ENCODE measurements around the gene MYL9.

Gene MYL9

DNA sequence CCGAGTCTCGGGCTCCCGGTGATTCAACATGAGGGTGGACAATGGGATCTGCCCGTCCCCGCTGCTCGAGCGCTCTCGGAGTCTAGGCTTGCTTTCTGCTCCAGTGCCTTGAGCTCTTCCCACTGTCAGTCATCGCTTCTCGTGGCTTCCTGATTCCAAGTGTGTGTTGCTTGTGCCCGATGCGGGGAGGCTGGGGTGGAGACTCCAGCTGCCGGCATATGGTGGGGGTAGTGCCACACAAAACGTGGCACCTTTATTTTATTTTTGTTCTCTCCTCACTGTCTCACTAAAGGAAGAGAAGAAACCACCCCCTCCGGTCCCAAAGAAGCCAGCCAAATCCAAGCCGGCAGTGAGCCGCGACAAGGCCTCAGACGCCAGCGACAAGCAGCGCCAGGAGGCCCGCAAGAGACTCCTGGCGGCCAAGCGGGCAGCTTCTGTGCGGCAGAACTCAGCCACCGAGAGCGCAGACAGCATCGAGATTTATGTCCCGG is 14.8 kb upstream of the MYL9 start:
- DNase-seq (ENCODE audit: low read depth in 3 of 3), result no peak

DNA sequence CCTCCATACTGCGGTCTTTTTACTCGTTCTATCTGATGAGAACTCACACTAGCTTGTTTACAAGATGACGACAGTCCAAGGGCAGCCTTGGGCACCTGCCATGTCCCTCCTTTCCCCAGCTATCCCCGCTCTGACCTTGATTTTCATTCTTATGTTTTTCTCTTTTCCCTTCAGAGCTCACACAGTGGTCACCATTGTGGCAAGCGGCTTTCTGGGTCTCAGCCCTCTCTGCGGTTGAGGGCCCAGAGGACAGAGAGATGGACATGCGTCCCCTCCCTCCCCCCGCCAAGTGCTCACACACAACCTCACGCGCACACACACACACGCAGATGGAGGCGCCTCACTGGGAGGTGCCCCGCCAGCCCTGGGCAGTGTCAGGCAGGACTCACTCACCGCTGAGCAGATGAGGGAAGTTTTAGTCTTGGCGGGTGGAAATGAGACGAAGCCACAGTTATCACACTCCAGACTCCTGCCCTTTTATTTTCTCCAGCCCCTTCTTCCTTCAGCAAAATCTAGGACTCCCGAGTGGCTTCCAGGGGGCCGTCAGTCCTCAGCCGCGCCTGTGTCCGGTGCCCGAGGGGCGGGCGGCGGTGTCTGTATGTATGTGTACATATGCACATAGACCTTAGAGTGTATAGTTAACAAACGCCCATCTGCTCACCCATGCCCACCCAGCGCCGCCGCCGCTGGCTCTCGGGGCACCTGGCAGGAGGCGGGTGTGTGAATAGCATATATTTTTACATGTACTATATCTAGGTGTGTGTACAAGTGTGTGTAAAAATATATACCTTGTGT is 13.8 kb upstream of the MYL9 start:
- no peak for DNase-seq (ENCODE audit: low read depth in 3 of 3)

DNA sequence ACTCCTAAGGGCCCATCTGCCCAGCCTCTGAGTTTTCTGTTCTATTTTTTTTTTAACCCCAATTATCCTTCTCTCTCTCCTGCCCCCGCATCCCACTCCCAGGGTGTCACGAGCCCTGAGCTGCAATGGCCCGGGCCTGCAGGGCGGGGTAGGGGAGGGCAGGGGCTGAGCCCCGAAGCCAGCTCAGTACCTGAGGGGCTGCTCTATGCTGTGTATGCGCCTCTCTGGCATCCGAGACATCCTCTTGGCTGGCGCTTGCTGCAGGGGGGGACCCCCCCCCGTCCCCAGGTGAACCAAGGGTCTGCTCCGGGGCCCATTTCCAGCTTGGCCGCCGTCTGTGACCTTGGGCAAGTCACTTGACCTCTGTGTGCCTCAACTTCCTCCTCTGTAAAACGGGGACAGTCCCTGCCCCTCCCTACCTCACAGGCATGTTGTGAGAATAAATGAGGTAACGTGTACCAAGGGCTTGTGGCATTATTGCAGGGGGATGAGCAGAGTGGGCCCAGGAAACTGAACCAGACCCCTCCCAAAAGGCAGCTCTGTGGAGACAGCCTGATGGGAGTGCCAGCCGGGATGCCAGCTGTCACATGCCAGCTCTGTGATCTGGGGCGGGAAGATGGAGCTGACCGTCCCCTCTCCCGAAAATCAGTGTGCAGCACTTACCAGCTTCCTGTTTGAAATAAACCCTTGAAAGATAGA is 13.0 kb upstream of the MYL9 start:
- no peak for DNase-seq (ENCODE audit: low read depth in 3 of 3)

DNA sequence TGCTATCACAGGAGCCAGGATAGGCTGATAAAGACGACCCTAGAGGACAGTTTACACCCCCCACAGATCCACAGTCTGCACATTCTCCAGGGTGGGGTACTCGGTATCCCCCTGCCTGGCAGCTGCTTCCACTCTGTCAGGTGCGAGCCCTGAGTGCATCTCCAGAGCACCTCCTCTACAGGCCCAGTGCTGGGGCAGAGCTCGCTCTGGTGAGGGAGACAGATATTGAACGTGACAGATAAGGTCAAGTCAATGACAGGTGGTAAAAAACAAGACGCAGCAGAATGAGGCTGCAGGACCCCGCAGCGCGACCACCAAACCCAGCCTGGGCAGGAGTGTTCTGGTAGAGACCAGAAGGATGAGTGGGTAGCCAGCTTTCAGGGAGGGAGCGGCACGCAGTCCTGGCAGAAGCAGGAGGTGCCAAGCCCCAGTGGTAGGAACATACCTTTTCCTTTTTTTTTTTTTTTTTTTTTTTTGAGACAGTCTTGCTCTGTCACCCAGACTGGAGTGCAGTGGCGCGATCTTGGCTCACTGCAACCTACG is 12.4 kb upstream of the MYL9 start:
- DNase-seq (ENCODE audit: low read depth in 3 of 3), result no peak

DNA sequence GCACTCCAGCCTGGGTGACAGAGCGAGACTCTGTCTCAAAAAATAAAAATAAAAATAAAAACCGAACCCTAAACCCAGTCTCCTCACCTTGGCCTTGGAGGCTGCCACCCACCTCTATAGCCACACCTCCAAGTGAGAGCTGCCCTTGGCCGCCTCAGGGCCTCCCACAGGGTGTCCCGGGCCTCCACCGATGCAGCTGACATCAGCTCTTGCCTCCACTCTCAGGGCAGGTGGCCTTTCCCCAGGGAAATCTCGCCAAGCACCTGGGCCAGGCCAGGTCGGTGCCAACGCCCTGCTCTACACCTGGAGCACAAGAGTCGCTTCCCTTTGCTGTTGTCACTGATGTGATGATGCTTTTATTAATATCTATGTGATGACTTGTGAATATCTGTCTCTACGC is 8.9 kb upstream of the MYL9 start:
- DNase-seq (ENCODE audit: low read depth in 3 of 3), result no peak

DNA sequence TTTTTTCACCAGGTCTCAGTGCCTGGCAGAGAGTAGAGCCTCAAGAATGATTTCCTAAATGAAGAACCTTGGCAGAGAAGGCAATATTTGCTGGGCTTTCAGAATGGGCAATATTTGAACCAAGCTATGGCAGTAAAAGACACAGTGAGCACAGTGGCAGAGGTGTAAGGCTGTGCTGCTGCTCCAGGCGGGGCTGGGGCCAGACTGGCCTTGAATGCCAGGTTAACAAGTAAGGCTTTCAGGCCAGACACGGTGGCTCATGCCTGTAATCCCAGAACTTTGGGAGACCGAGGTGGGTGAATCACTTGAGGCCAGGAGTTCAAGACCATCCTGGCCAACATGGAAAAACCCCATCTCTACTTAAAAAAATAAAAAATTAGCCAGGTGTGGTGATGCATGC is 8.5 kb upstream of the MYL9 start:
- no peak for DNase-seq (ENCODE audit: low read depth in 3 of 3)

DNA sequence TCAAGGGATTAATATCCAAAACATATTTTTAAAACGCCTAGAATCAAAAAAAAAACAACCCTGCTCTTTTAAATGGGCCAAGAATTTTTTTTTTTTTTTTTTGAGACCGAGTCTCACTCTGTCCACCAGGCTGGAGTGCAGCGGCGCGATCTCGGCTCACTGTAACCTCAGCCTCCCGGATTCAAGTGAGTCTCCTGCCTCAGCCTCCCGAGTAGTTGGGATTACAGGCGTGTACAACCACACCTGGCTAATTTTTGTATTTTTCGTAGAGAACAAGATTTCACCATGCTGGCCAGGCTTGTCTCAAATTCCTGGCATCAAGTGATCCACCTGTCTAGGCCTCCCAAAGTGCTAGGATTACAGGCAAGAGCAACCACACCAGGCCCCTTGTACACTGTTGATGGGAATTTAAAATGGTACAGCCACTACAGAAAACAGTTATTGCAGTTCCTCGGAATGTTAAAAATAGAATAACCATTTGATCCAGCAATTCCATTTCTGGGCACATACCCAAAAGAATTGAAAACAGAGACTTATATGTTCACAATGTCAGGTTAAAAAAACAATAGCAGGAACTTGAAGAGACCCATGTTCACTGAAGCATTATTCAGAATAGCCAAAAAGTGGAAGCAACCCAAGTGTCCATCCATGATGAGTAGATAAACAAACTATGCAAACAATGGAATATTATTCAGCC is 3.1 kb upstream of the MYL9 start:
- DNase-seq (ENCODE audit: low read depth in 3 of 3), result no peak

DNA sequence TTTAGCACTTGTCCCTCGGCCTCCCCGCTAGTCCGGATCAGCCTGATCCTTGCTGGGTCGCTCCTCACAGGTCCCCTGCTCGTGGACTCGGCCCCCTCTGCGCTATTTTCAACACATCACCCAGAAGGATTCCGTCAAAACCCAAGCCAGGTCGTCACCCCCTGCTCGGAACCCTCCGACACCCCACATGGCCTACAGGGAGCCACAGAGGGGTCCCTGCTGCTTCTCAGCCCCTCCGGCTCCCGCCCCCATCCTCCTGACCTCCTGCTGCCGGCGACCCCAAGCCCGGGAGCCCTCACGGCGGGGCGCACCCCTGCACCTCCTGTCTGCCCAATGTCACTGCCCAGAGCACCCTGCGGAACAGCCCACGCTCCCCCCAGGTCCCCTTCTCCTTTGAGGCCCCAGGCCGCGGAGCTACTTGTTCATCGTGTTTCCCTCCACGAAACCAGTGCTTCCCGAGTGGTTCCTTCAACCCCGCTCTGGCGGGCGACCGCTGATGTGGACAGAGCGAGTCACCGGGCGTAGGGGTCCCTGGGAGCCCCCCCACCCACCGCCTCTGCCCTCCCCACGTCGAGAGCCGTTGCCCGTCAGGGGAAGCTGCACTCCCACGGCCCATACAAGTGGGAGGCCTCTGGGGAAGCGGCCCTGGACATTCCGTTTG is 638 bp upstream of the MYL9 start:
- no peak for DNase-seq (ENCODE audit: low read depth in 3 of 3)

DNA sequence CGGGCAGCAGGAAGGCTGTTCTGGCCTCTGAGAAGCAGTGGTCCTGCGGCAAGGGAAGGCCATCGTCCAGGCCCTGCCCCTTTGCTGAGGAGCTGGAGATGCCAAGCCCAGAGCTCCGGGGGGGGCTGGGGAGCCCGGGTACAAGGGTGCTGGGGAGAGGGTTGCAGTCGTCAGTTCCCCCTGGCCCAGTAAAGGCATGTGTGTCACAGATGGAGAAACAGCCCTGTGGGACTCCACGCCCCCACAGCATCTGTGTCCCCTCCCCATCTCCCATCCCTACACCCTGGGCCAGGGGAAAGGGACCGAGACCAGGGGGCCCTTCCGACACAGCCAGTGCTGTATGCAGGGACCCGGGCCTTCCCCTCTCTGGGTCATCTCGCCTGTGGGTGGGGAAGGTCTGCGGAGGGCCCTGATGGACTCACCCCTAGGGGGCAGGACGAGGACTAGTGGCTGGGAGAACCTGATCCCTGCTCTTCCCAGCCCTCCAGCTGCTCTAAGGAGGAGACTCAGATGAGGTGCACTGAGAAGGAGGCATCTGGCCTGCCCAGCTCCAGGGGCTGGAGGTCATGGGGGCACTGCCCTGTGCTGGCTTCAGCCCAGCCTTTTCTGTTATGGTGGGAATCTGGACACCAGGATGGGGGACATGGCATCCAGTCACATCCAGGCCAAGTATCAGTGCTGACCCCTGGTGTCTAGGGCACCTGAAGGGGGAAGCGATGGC is 609 bp downstream of the MYL9 start:
- DNase-seq (ENCODE audit: low read depth in 3 of 3), result no peak

DNA sequence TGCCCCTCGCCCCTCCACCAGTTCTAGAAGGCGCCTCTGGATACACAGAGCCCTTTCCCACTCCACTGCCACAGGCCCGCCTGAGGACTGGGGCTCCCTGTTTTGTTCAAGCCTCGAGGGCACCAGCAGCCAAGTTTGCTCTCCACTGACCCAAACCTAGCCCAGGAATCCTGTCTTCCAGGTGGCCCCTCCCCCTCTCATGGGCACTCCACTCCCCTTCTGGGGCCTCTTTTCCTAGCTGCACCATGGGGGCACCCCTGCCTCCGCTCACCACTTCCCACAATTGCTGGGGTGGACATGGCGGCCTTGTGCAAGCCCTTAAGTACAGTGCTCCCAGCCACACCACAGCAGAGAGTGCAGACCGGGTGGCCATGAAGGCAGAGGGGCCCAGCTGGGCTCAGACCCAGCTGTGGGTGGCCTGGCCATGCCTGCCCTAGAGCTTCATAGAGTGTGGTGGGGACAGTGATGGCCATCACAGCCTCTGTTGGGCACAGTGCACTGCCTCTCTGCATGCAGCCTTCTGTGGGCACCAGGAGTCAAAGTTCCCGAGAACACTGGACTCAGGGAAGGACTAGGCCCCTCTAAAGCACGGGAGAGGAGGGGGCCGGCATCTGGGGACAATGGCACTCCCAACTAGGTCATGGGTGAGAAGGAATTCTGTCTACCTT is 1.3 kb downstream of the MYL9 start:
- DNase-seq (ENCODE audit: low read depth in 3 of 3), result no peak

DNA sequence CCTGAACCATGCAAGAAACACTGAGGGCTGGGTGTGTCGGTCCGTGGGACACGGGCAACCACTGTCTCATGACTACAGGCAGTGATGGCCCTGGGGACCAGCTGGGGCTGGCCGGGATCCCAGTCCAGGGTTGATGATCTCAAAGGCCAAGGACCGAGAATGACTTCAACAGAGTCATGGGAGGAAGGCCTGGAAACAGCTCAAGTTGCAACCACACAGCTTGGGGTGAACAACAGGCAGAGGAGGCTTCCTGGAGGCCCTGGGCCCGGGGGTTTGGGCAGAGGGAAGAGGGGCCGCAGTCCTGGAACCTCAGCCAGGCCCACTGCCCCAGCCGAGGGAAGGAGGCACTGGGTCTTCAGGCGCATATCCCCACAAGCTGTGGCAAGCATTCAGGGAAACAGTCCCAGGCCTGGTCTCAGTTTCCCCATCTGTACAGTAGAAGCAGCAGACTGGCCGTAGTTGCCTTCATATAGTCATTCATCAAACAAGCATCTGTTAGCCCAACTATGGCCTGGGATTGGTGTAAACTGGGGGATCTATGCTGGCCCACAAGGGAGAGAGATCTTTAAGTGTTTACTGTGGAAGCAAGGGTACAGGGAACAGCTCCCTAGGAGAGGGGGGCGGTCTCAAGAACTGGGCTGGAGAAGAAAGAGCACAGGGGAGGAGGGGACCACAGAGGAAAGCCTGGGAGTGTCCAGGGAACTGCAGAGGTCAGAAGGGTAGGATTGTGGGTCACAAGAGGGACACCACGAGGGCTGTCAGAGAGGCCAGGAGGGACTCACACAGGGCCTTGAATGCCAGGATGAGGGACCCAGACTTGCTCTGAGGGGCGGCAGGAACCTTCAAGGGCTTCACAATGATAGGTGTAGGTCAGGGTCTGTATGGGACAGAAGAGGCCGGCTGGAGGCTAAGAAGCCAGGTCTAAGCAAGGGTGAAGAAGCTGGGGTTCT is 2.1 kb downstream of the MYL9 start:
- DNase-seq (ENCODE audit: low read depth in 3 of 3), result no peak

DNA sequence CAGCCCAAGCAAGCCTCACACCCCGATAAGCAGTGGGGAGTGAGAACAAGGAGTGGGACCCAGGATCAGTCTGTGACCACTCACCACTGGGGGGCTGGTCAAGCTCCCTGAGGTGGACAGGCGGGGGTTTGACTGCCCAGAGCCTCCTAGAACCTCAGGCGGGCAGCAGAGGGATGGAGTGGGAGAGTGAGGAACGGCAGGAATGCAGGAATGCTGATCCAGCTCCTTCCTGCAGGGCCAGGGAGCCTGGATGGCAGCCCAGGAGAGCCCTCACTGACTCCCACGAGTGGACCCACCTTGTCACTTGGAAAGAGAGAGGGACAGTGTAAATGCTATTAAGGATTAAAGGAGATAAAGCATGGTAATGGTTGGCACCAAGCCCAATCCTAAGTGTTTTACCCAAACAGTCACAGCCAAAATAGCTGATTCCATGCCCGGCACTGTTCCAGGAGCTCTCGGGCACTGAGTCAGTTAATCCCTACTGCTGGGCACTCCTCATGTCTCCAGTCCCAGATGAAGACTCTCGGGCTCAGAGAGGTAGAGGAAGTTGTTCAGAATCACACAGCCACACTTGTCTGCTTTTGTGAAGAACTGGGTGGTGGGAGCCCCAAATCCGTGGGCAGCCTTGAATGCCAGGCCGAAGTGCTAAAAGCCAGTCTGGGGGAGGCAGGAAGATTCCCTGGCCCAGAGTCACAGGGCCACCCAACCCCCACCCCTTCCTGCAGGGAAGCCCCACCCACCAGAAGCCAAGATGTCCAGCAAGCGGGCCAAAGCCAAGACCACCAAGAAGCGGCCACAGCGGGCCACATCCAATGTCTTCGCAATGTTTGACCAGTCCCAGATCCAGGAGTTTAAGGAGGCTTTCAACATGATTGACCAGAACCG is 3.1 kb downstream of the MYL9 start:
- no peak for DNase-seq (ENCODE audit: low read depth in 3 of 3)

DNA sequence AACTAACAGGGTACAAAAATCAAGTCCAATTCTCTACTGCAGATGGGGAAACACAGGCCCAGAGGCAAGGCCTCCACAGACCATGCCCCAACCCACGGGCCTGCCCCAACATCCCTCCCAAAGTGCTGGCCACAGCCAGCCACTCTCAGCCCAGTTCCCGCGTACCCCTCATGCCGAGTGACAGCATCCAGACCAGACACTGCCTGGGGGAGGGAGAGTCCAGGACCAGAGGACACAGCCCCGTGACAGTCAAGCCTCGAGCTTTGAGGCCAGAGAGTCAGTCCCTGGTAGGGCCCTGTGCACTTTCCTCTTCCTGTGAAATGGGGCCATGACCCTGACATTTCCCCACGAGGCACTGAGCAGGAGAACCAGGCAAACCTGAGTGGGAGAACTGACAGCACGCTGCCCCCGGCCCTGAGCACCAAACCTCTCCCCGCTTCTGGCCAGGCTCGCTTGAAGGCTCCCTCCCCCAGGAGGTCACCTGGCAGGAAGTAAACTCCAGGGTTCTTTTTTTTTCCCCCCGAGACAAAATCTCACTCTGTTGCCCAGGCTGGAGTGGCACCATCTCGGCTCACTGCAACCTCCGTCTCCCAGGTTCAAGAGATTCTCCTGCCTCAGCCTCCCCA is 4.9 kb downstream of the MYL9 start:
- no peak for DNase-seq (ENCODE audit: low read depth in 3 of 3)

DNA sequence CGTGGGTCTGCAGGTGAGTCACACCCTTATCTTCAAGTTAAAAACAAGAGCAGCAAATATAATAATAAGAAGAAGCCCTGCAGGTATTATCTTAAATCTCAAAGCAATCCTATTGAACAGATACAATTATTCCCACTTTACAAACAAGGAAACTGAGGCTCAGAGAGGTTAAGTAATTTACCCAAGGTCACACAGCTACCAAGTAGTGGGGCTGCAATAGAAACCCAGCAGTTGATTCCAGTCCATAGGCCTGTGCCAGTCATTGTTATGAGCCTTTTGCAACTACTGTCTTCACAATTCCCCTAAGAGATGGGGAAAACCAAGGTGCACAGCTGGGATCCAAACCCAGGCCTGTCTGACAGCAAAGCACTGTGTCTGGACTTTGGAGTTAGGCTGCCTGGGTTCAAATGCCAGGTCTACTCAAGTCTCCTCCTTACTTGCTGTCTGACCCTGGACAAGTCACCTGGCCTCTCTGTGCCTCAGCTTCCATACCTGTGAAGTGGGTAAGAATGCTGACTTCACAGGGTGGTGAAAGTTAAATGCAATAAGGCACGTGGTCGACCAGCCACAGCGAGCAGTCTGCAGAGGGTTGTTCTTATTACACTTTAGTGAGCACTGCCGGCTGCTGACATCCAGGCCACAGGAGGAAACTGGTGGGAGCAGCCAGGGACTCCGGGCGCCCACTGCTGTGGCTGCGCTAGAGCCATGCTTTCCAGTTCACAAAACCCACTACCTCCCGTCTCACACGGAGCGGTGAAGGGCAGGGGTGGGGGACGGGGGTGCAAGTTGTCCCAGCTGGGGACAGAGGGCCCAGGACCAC is 6.1 kb downstream of the MYL9 start:
- DNase-seq (ENCODE audit: low read depth in 3 of 3), result no peak

DNA sequence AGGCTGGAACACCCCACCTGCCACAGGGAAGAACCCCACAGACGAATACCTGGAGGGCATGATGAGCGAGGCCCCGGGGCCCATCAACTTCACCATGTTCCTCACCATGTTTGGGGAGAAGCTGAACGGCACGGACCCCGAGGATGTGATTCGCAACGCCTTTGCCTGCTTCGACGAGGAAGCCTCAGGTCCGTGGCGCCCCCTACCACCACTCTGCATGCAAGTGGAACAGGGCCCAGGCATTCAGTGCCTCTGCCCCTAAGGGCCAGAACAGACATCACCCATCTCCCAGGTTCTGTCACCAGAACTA is 6.6 kb downstream of the MYL9 start:
- no peak for DNase-seq (ENCODE audit: low read depth in 3 of 3)

DNA sequence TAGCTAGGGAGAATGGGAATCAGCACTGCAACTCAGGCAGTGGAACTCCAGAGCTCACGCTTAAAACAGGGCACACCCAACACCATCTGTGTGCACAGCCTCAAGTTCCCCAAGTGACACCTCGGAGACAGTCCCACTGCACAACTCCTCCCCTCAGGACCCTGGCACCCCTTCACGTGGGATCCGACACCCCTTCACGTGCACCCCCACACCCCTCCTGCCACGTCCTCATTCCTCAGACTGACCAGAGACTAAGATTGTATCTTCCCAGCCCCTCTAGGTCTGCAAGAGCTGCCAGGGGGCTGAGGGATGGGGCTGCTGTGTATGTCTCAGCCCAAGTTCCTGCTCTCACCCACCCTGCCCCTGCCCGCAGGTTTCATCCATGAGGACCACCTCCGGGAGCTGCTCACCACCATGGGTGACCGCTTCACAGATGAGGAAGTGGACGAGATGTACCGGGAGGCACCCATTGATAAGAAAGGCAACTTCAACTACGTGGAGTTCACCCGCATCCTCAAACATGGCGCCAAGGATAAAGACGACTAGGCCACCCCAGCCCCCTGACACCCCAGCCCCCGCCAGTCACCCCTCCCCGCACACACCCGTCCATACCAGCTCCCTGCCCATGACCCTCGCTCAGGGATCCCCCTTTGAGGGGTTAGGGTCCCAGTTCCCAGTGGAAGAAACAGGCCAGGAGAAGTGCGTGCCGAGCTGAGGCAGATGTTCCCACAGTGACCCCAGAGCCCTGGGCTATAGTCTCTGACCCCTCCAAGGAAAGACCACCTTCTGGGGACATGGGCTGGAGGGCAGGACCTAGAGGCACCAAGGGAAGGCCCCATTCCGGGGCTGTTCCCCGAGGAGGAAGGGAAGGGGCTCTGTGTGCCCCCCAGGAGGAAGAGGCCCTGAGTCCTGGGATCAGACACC is 7.6 kb downstream of the MYL9 start:
- DNase-seq (ENCODE audit: low read depth in 3 of 3), result no peak
